Psoas muscle (tissue), 8 donors: ENCODE data around the gene KATNAL1. TPM values are rescaled to one million over a fixed set of nuclear protein-coding genes. Genes with fewer than 3 reads are reported as not detected.

Source experiments
- ATAC-seq, 4 donors: fragments of 200-7000 bp; cut with Tn5 transposase; one replicate each; pipeline ENCODE4 v1.9.1; 2020; ENCODE audit warnings: moderate library complexity in 3 of 4, mild to moderate bottlenecking in 2 of 4
- DNase-seq, 2 donors: peaks; one replicate each; pipeline ENCODE4 v3.0.0-alpha.2; 2020
- H3K27ac ChIP-seq: fragments of 200-600 bp; one replicate; pipeline ENCODE4 v1.8.0; 2022
- H3K27me3 ChIP-seq, 3 donors: fragments of 200-600 bp in 1 of 3; one replicate each; pipeline versions ENCODE4 v1.6.1 to v1.8.0; 2013 to 2022; ENCODE audit warnings: low read length in 2 of 3, mild to moderate bottlenecking in 2 of 3, moderate library complexity in 1 of 3; ENCODE audit not compliant: insufficient read depth in 3 of 3
- H3K36me3 ChIP-seq, 2 donors: fragments of 200-600 bp in 1 of 2; one replicate each; pipeline versions ENCODE4 v1.6.1 to v1.8.0; 2013 to 2022; ENCODE audit warnings: low read depth in 1 of 2, mild to moderate bottlenecking in 1 of 2, moderate library complexity in 1 of 2; ENCODE audit not compliant: insufficient read depth in 1 of 2
- H3K4me1 ChIP-seq: fragments of 200-600 bp; one replicate; pipeline ENCODE4 v1.8.0; 2022
- H3K4me3 ChIP-seq: fragments of 200-600 bp; one replicate; pipeline ENCODE4 v1.8.0; 2022; ENCODE audit warnings: mild to moderate bottlenecking
- H3K9me3 ChIP-seq: fragments of 200-600 bp; one replicate; pipeline ENCODE4 v1.8.0; 2022
- WGBS, 3 donors: extraction: QIAGEN DNeasy Blood & Tissue Kit; methylation state at CpG; one replicate each; pipeline versions ENCODE4 v1.1.6 to v1.1.7; 2013; 5-methylcytosine and 5-hydroxymethylcytosine counted together
- intact Hi-C, 2 donors: fragments of 100-400 bp; cut with DNase I; formaldehyde crosslinking; loops; one replicate each; pipeline versions ENCODE4 v1.11.0 to v1.14.2; 2022
- long read RNA-seq, 2 donors: library from polyadenylated mRNA; unstranded; transcript quantifications; one replicate each; pipeline ENCODE4 v2.0.0, GENCODE V29; 2021
- polyA plus RNA-seq, 3 donors: library from polyadenylated mRNA; stranded (reverse); fragments of 200-250 nt; gene quantifications; one replicate each; pipeline ENCODE4 v1.2.3, GENCODE V29; 2013
- total RNA-seq, 4 donors: library from RNA; stranded (reverse); fragmentation: NEBNext Ultra II Directional in 2 of 4; extraction: Animal tissue kit (Norgen Biotek cat#: 25700) in 2 of 4; gene quantifications; one replicate each; pipeline versions ENCODE4 v1.2.1 to v1.2.4, GENCODE V29; 2021 to 2023
- TF ChIP-seq, protein P1 (sequence below): fragments of 200-600 bp; IDR thresholded peaks from one replicate; pipeline ENCODE4 v1.8.0; 2022; ENCODE audit warnings: antibody characterized with exemption
- donor health status: healthy with polysubstance abuse.
- donor health status: DM: no; HTN: no; CAD: no; lungs with moderate emphysema.
- donor health status: Bipolar disorder and iron deficiency.
- donor health status: healthy.
- donor health status: DM: yes; HTN: yes; CAD: no.
- donor health status: DM: no; HTN: no; CAD: no.
- donor health status: DM: no; HTN: no; CAD: no.
- donor health status: DM: yes; HTN: yes; CAD: no.

The KATNAL1 gene
- total RNA-seq (10 to 100 TPM in 3 of 4 donors, 1 to 10 TPM in 1; 9.8 to 16.1 (median 15.2) TPM), polyA plus RNA-seq (1 to 10 TPM; 2.2 to 8.0 (median 3.0) TPM)
- long read RNA-seq, donor 1, partial matches to known transcripts: 0 of 2 reads
- long read RNA-seq, donor 1, other reads (novel, unspliced or antisense): 2 of 2 reads
- long read RNA-seq, donor 2, full-length matches to known transcripts: 4 of 6 reads
- long read RNA-seq, donor 2, partial matches to known transcripts: 0 of 6 reads
- long read RNA-seq, donor 2, other reads (novel, unspliced or antisense): 2 of 6 reads

DNA sequence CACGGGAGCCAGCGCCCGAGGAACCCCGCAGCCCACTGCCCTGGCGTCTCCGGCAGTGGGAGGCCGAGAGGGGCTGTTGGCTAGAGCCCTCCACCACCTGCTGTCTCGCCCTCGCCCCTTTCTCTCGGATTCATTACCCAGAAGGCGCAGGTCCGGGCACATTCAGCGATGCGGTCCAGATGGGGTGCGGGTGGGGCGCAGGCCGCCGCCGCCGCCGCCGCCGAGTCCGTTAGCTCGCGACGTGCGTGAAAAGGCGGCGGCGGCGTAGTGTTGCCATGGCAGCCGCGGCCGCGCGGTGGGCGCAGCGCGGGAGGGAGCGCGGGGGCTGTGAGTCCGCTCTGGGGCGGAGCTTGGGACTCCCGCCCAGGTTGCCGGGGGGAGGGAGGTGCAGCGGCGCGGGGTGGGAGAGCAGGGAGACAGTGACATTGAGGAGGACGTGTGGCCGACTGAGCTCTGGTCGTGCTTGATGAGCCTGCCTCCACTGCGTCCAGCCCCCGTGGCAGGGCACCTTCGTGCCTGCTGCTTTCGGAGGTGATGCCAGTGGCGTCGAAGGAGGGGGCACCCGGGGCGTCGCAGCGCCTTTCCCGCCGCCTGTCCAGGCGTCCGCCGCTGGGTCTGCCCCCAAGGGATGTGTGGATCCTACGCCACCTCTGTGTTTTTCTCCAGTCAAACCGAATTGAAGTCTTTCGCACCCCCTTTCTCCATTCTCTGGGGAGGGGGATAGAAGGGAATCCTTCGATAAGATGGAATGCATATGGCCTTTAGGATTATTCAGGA, at the start of gene KATNAL1:
TSS of gene KATNAL1 (minus strand) at position 358 of the 777 bp plus-strand sequence. CDS start 23,774 bp downstream, outside the sequence.
- TF ChIP-seq, protein P1, sequence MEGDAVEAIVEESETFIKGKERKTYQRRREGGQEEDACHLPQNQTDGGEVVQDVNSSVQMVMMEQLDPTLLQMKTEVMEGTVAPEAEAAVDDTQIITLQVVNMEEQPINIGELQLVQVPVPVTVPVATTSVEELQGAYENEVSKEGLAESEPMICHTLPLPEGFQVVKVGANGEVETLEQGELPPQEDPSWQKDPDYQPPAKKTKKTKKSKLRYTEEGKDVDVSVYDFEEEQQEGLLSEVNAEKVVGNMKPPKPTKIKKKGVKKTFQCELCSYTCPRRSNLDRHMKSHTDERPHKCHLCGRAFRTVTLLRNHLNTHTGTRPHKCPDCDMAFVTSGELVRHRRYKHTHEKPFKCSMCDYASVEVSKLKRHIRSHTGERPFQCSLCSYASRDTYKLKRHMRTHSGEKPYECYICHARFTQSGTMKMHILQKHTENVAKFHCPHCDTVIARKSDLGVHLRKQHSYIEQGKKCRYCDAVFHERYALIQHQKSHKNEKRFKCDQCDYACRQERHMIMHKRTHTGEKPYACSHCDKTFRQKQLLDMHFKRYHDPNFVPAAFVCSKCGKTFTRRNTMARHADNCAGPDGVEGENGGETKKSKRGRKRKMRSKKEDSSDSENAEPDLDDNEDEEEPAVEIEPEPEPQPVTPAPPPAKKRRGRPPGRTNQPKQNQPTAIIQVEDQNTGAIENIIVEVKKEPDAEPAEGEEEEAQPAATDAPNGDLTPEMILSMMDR: no peak
- no peaks in the 10 kb centered on the region for H3K27me3 ChIP-seq
- H3K36me3 ChIP-seq: no peaks in the 10 kb centered on the region
- H3K27ac ChIP-seq: peak within 1 kb of the TSS; percentile 87
- no peaks in the 10 kb centered on the region for H3K9me3 ChIP-seq
- H3K4me1 ChIP-seq: peaks cover 29% of the 10 kb centered on the region
- DNase-seq (peak; percentile 81 to 92), ATAC-seq (peak; percentile 89 to 91 (median 90))
- WGBS, 3 donors: 0 to 2% (median 1%) methylated on average over 47 to 71 of the region's 71 CpGs
- intact Hi-C loops: no loop called here
- H3K4me3 ChIP-seq: peak within 1 kb of the TSS; percentile 100

DNA sequence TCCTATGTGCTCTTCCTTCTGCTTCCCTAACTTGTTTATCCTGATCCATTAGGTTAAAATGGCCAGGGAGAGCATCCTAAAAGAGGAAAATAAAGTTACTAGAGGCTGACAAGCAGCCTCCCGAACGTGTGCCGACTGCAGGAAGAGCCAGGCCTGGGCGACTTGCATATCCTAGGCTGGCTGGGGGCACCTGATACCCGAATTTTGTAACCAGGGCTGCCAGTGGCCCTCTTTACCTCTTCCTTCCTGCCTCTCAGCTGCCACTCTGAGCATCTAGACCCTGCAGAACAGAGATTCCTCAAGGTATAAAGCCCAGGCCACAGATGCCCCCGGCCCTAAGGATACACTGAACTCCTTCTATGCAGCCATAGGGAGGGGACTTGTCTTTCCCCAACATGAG, 48.5 kb upstream of the KATNAL1 start:
- TF ChIP-seq, protein P1: no peak
- no peaks in the 10 kb centered on the region for H3K4me1 ChIP-seq
- DNase-seq (no peak), ATAC-seq (no peak)
- H3K4me3 ChIP-seq: no peak overlapping the region
- no peaks in the 10 kb centered on the region for H3K36me3 ChIP-seq
- H3K27ac ChIP-seq: no peak overlapping the region
- peaks cover 0 to 2% (median 0%) of the 10 kb centered on the region in 3 donors for H3K27me3 ChIP-seq
- H3K9me3 ChIP-seq: no peaks in the 10 kb centered on the region
- 63 to 79% (median 76%) methylated on average over 6 of the region's 6 CpGs for WGBS, 3 donors
- intact Hi-C loops: loop anchor here in 1 of 2 donors (5.0 kb wide), 1 partner anchor 106 kb away; no protein-coding TSS in a partner anchor

DNA sequence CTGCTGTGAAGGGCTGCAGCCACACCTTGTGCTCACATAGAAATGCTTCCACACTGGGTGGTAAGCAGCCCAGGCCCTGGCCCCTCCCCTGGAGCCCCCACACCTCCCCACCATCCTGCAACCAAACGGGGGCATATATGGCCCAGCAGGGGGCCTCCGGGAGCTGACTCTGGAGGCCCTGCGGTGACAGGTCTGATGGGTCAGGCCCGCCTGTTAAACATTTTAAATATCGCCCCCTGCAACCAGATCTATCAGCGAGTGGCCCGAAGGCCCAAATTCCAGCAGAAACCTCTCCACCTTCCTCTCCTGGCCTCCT, 48.0 kb upstream of the KATNAL1 start:
- Histone ChIP-seq H3K4me1 (no peaks in the 10 kb centered on the region), H3K9me3 (no peaks in the 10 kb centered on the region), H3K27me3 (peaks cover 0 to 2% (median 0%) of the 10 kb centered on the region in 3 donors), H3K27ac (no peak overlapping the region), H3K4me3 (no peak overlapping the region), H3K36me3 (no peaks in the 10 kb centered on the region)
- 45 to 56% (median 53%) methylated on average over 7 of the region's 7 CpGs for WGBS, 3 donors
- DNase-seq (no peak), ATAC-seq (peak in 3 of 4 donors; percentile 63 to 70 (median 68))
- intact Hi-C loops: loop anchor here in 1 of 2 donors (5.0 kb wide), 1 partner anchor 107 kb away; no protein-coding TSS in a partner anchor
- TF ChIP-seq, protein P1: peak; percentile 48

DNA sequence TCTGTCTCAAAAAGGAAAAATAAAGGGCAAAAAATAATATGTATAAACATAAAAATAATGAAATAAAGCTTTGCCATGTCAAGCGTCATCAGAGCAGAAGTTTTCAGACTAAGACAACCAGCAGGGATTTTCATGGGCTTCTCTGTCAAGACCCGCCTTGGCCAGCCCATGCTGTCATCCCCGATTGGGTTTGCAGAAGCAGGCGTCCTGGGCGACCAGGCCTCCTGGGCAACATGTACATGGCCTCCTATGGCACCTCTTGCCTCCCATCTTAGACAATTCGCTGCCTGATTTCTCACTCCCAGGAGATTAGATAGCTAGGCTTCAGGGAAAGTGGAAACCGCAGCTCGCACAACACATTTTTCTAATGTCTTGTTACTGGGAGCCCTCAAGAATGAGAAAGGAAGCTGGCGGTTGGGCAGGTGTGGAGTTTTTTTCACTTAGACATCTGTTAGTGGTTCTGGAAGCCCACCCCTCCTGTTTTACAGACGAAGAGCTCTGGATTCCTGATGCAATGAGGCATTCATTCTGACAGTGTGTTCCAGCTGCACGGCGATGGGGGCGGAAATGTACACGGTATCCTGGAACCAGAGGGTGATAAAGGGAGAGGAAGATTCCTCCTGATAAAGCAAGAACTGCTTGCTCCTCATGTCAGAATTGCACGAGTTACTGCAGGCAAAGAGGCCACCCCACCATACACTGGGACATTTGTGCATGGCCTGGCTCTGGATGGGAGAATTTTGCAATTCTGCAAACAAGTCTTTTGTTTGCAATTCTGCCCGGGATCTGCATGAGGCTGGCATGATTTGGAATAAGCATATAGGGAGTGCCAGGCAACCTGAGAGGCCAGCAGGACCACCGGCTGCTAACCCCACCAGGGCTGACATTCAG, 47.4 kb upstream of the KATNAL1 start:
- H3K4me1 ChIP-seq: no peaks in the 10 kb centered on the region
- ATAC-seq (no peak), DNase-seq (no peak)
- H3K27ac ChIP-seq: no peak overlapping the region
- no peaks in the 10 kb centered on the region for H3K36me3 ChIP-seq
- peaks cover 0 to 2% (median 0%) of the 10 kb centered on the region in 3 donors for H3K27me3 ChIP-seq
- H3K4me3 ChIP-seq: no peak overlapping the region
- intact Hi-C loops: loop anchor here in 1 of 2 donors (5.0 kb wide), 1 partner anchor 108 kb away; no protein-coding TSS in a partner anchor
- TF ChIP-seq, protein P1: no peak
- no peaks in the 10 kb centered on the region for H3K9me3 ChIP-seq
- 73 to 78% (median 74%) methylated on average over 17 of the region's 17 CpGs for WGBS, 3 donors
